GM21737 (cell line): ENCODE measurements around the gene EPHA5.
"Not testable (repeated sequence)": the region's sequence is repeated elsewhere in the genome, so short reads cannot be mapped to it uniquely, and the experiment has no call there.

Experiments used
- ATAC-seq: cut with Tn5 transposase; IDR thresholded peaks from one replicate; pipeline ENCODE4 v1.9.1; 2021; ENCODE audit warnings: mild to moderate bottlenecking, moderate library complexity; ENCODE audit not compliant: unreplicated experiment

EPHA5 gene

GRCh38 chr4:65386927-65387326 lies 283.4 kb downstream of the EPHA5 start:
- no peak for ATAC-seq

- no peak for ATAC-seq
These were observed 286.5 kb downstream of the EPHA5 start for GRCh38 chr4:65383589-65384305.

GRCh38 chr4:65381648-65382047 lies 288.6 kb downstream of the EPHA5 start:
- ATAC-seq = no peak

GRCh38 chr4:65370709-65371108 lies 299.6 kb downstream of the EPHA5 start:
- no peak for ATAC-seq

GRCh38 chr4:65367306-65367705 lies 303.0 kb downstream of the EPHA5 start:
- no peak for ATAC-seq

- ATAC-seq = no peak
These were observed 311.4 kb downstream of the EPHA5 start for GRCh38 chr4:65358914-65359313.

GRCh38 chr4:65353098-65353497 lies 317.2 kb downstream of the EPHA5 start:
- ATAC-seq = no peak

GRCh38 chr4:65344278-65344825 lies 325.9 kb downstream of the EPHA5 start:
- no peak for ATAC-seq

- no peak for ATAC-seq
These were observed 326.9 kb downstream of the EPHA5 start for GRCh38 chr4:65343342-65343741.

GRCh38 chr4:65341557-65341956 lies 328.7 kb downstream of the EPHA5 start:
- no peak for ATAC-seq

- ATAC-seq = no peak
These were observed 329.7 kb downstream of the EPHA5 start for GRCh38 chr4:65340382-65341109.

GRCh38 chr4:65337371-65337770 lies 332.9 kb downstream of the EPHA5 start:
- no peak for ATAC-seq

- no peak for ATAC-seq
These were observed 333.8 kb downstream of the EPHA5 start for GRCh38 chr4:65336465-65336864.

- no peak for ATAC-seq
These were observed 353.8 kb downstream of the EPHA5 start for GRCh38 chr4:65316534-65316933.

GRCh38 chr4:65311120-65311519 lies 359.2 kb downstream of the EPHA5 start:
- ATAC-seq = no peak

- no peak for ATAC-seq
These were observed 359.7 kb downstream of the EPHA5 start for GRCh38 chr4:65310586-65310985.

- not testable (repeated sequence) for ATAC-seq
These were observed 361.7 kb downstream of the EPHA5 start for GRCh38 chr4:65308626-65309025.

- no peak for ATAC-seq
These were observed 368.1 kb downstream of the EPHA5 start for GRCh38 chr4:65302145-65302544.

GRCh38 chr4:65296246-65296645 lies 374.0 kb downstream of the EPHA5 start:
- no peak for ATAC-seq

- no peak for ATAC-seq
These were observed 383.2 kb downstream of the EPHA5 start for GRCh38 chr4:65287071-65287470.
